Measurements from ENCODE around the gene WDR76.

GRCh38 chr15:43899928-43900327 is 73.1 kb downstream of the WDR76 start:
- no peak for TF ChIP-seq POLR2AphosphoS5 (IDR thresholded peaks at IDR 0.05; ENCODE audit: low read depth, low read length)
- no peak for TF ChIP-seq POLR2A (IDR thresholded peaks at IDR 0.05; ENCODE audit: low read depth, low read length)
- TF ChIP-seq TAF1 (IDR thresholded peaks at IDR 0.05; ENCODE audit: borderline replicate concordance, low read depth, low read length), result no peak
